ENCODE data around the gene LMF1.

DNA sequence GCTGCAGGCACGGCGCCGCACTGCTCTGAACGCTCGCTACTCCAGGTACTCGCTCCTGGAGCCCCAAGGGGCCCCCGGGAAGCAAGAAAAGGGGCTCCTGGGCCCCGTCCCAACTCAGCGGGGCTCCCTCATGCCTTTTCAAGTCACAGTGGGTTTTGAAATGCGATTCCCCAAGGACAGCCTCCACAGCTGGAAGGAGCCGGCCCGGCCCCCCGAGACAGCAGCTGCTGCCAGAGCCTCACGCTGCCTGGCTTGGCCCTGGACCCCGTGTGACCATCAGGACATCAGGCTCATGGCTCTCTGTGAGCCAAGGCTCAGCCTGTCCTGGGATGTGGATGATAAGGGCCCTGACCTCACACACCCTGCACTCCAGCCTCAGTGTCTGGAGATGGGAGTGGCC is 80.6 kb downstream of the LMF1 start:
- TF ChIP-seq CTCF (conservative IDR thresholded peaks at IDR 0.05 in 1 of 2, IDR thresholded peaks at IDR 0.05 in 1 of 2; ENCODE audit: extremely low read depth in 1 of 2, insufficient read depth in 1 of 2, low read depth in 1 of 2, low read length in 2 of 2) (no peak), EZH2 (IDR thresholded peaks at IDR 0.05; ENCODE audit: borderline replicate concordance, low read length) (no peak)

Data from mammary epithelial cell (primary cell).